Astrocyte (in vitro differentiated cells and primary cell): ENCODE results near the gene ATG16L1. TPM values are rescaled to one million over a fixed set of nuclear protein-coding genes. Genes with fewer than 3 reads are reported as not detected.

Source experiments
- DNase-seq: peaks from one replicate; pipeline ENCODE4 v3.0.0-alpha.2; 2010; ENCODE audit warnings: low read depth
- FAIRE-seq: peaks from 2 replicates; lab custom pipeline; 2011; peaks lifted over from hg19 to GRCh38; lab: Jason Lieb, UNC
- H2AFZ ChIP-seq: 2 replicates; pipeline ENCODE4 v1.6.0; 2012; ENCODE audit warnings: low read depth, low read length, inconsistent platforms
- H3K27ac ChIP-seq: 2 replicates; pipeline ENCODE4 v1.5.1; 2011; ENCODE audit warnings: low read depth, low read length, inconsistent platforms
- H3K27me3 ChIP-seq: 2 replicates; pipeline ENCODE4 v1.6.0; 2011; ENCODE audit warnings: low read length, inconsistent platforms; ENCODE audit not compliant: insufficient read depth
- H3K36me3 ChIP-seq: 2 replicates; pipeline ENCODE4 v1.5.1; 2011; ENCODE audit warnings: low read length, inconsistent platforms; ENCODE audit not compliant: insufficient read depth
- H3K4me1 ChIP-seq: 2 replicates; pipeline ENCODE4 v1.5.1; 2011; ENCODE audit warnings: low read length, inconsistent platforms; ENCODE audit not compliant: insufficient read depth
- H3K4me2 ChIP-seq: 2 replicates; pipeline ENCODE4 v1.6.0; 2012; ENCODE audit warnings: low read length, inconsistent platforms
- H3K4me3 ChIP-seq: 2 replicates; pipeline ENCODE4 v1.5.1; 2011; ENCODE audit warnings: low read depth, mild to moderate bottlenecking, low read length, inconsistent platforms; ENCODE audit not compliant: insufficient read depth
- H3K79me2 ChIP-seq: 2 replicates; pipeline ENCODE4 v1.6.0; 2012; ENCODE audit warnings: mild to moderate bottlenecking, low read length, inconsistent platforms; ENCODE audit not compliant: insufficient read depth
- H3K9ac ChIP-seq: 2 replicates; pipeline ENCODE4 v1.6.0; 2012; ENCODE audit warnings: mild to moderate bottlenecking, low read length, inconsistent platforms
- H3K9me3 ChIP-seq: 2 replicates; pipeline ENCODE4 v1.5.1; 2012; ENCODE audit warnings: low read depth, mild to moderate bottlenecking, low read length, inconsistent platforms; ENCODE audit not compliant: insufficient read depth
- H4K20me1 ChIP-seq: 2 replicates; pipeline ENCODE4 v1.6.0; 2012; ENCODE audit warnings: low read length, inconsistent platforms; ENCODE audit not compliant: insufficient read depth
- H3K27ac Mint-ChIP-seq: one replicate; pipeline ENCODE4 v1.8.0; 2021; ENCODE audit warnings: mild to moderate bottlenecking, mixed read lengths; ENCODE audit not compliant: unreplicated experiment
- H3K27me3 Mint-ChIP-seq: one replicate; pipeline ENCODE4 v1.8.0; 2021; ENCODE audit warnings: low read depth, mixed read lengths; ENCODE audit not compliant: unreplicated experiment
- H3K36me3 Mint-ChIP-seq: one replicate; pipeline ENCODE4 v1.8.0; 2021; ENCODE audit warnings: low read depth, mixed read lengths; ENCODE audit not compliant: unreplicated experiment
- H3K4me1 Mint-ChIP-seq: one replicate; pipeline ENCODE4 v1.8.0; 2021; ENCODE audit warnings: low read depth, mixed read lengths; ENCODE audit not compliant: unreplicated experiment
- H3K4me3 Mint-ChIP-seq: one replicate; pipeline ENCODE4 v1.8.0; 2021; ENCODE audit warnings: mild to moderate bottlenecking, moderate library complexity, mixed read lengths; ENCODE audit not compliant: unreplicated experiment
- H3K9me3 Mint-ChIP-seq: one replicate; pipeline ENCODE4 v1.8.0; 2021; ENCODE audit warnings: mild to moderate bottlenecking, mixed read lengths; ENCODE audit not compliant: unreplicated experiment
- EZH2 ChIP-seq: IDR thresholded peaks from 2 replicates; pipeline ENCODE4 v1.6.1; 2012; ENCODE audit warnings: mild to moderate bottlenecking, low read length, inconsistent platforms; ENCODE audit not compliant: insufficient read depth
- total RNA-seq: library from RNA; stranded (reverse); gene quantifications from 2 replicates; pipeline ENCODE4 v1.2.1, GENCODE V29; 2021
- TF ChIP-seq, protein P1 (sequence below): IDR thresholded peaks from 2 replicates; pipeline ENCODE4 v1.5.1; 2011; ENCODE audit warnings: low read depth, mild to moderate bottlenecking, inconsistent platforms, low read length, moderate library complexity; ENCODE audit not compliant: insufficient read depth

ATG16L1 gene
- total RNA-seq, 1 donor from 2014 or later, result 31.6 TPM

- Mint-ChIP-seq H3K9me3 (no peaks in the 10 kb centered on the region), H3K36me3 (no peaks in the 10 kb centered on the region), H3K4me3 (no peak overlapping the region), H3K4me1 (no peaks in the 10 kb centered on the region), H3K27ac (no peak overlapping the region), H3K27me3 (peaks cover 45% of the 10 kb centered on the region)
- no peak for FAIRE-seq
- no peak for DNase-seq
- no peak for TF ChIP-seq EZH2
- TF ChIP-seq, protein P1, sequence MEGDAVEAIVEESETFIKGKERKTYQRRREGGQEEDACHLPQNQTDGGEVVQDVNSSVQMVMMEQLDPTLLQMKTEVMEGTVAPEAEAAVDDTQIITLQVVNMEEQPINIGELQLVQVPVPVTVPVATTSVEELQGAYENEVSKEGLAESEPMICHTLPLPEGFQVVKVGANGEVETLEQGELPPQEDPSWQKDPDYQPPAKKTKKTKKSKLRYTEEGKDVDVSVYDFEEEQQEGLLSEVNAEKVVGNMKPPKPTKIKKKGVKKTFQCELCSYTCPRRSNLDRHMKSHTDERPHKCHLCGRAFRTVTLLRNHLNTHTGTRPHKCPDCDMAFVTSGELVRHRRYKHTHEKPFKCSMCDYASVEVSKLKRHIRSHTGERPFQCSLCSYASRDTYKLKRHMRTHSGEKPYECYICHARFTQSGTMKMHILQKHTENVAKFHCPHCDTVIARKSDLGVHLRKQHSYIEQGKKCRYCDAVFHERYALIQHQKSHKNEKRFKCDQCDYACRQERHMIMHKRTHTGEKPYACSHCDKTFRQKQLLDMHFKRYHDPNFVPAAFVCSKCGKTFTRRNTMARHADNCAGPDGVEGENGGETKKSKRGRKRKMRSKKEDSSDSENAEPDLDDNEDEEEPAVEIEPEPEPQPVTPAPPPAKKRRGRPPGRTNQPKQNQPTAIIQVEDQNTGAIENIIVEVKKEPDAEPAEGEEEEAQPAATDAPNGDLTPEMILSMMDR, result no peak
- Histone ChIP-seq H3K9me3 (no peaks in the 10 kb centered on the region), H3K79me2 (no peaks in the 10 kb centered on the region), H3K9ac (no peak overlapping the region), H3K4me1 (no peaks in the 10 kb centered on the region), H3K36me3 (no peaks in the 10 kb centered on the region), H2AFZ (no peak overlapping the region), H3K27me3 (peaks cover 11% of the 10 kb centered on the region), H3K4me2 (no peak overlapping the region), H4K20me1 (no peaks in the 10 kb centered on the region), H3K4me3 (no peak overlapping the region), H3K27ac (no peak overlapping the region)
These were observed 85.1 kb downstream of the ATG16L1 start for GRCh38 chr2:233336541-233336940.

DNA sequence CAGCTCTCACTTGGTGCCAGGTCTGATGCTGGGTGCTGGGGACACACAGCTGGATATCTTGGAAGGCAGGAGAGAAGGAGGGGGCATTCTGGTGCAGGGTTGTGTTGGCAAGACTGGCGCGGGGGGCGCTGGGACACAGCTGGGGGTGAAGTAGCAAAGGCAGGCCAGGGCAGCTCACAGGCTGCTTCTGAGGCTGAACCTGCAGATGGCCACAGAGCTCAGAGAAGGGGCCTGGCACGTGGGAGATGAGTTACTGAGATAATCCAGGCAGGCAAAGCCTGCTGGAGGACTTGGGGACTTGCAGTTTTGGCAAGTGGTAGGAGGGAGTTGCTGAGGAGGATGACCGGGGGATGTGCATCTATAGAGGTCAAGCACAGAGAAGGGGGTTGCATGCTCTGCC is 86.6 kb downstream of the ATG16L1 start:
- Histone ChIP-seq H3K4me2 (no peak overlapping the region), H3K36me3 (no peaks in the 10 kb centered on the region), H3K9ac (no peak overlapping the region), H3K4me3 (no peak overlapping the region), H3K4me1 (no peaks in the 10 kb centered on the region), H3K79me2 (no peaks in the 10 kb centered on the region), H2AFZ (no peak overlapping the region), H4K20me1 (no peaks in the 10 kb centered on the region), H3K9me3 (no peaks in the 10 kb centered on the region), H3K27ac (no peak overlapping the region), H3K27me3 (peaks cover 11% of the 10 kb centered on the region)
- TF ChIP-seq EZH2, result no peak
- TF ChIP-seq, protein P1, result no peak
- Mint-ChIP-seq H3K4me3 (no peak overlapping the region), H3K9me3 (no peaks in the 10 kb centered on the region), H3K27ac (no peak overlapping the region), H3K36me3 (no peaks in the 10 kb centered on the region), H3K27me3 (peaks cover 40% of the 10 kb centered on the region), H3K4me1 (no peaks in the 10 kb centered on the region)
- FAIRE-seq (no peak), DNase-seq (no peak)

- TF ChIP-seq, protein P1, result no peak
- Histone ChIP-seq H3K4me1 (no peaks in the 10 kb centered on the region), H3K27ac (no peak overlapping the region), H3K9ac (no peak overlapping the region), H3K4me3 (no peak overlapping the region), H3K36me3 (no peaks in the 10 kb centered on the region), H3K4me2 (no peak overlapping the region), H4K20me1 (no peaks in the 10 kb centered on the region), H3K9me3 (no peaks in the 10 kb centered on the region), H3K27me3 (peaks cover 8% of the 10 kb centered on the region), H2AFZ (no peak overlapping the region), H3K79me2 (no peaks in the 10 kb centered on the region)
- H3K36me3 Mint-ChIP-seq, result no peaks in the 10 kb centered on the region
- H3K27me3 Mint-ChIP-seq, result peaks cover 38% of the 10 kb centered on the region
- no peak overlapping the region for H3K27ac Mint-ChIP-seq
- no peaks in the 10 kb centered on the region for H3K4me1 Mint-ChIP-seq
- no peak overlapping the region for H3K4me3 Mint-ChIP-seq
- DNase-seq, result no peak
- FAIRE-seq, result no peak
- no peaks in the 10 kb centered on the region for H3K9me3 Mint-ChIP-seq
These were observed 87.4 kb downstream of the ATG16L1 start for GRCh38 chr2:233338812-233339368.
